ENCODE results near the gene SH3BGR. TPM values are rescaled to one million over a fixed set of nuclear protein-coding genes. Genes with fewer than 3 reads are reported as not detected.

The SH3BGR gene
- polyA plus RNA-seq, 2 donors = 4.9 TPM

GRCh38 chr21:39503123-39503762, 51.5 kb downstream of the SH3BGR start:
- H3K4me3 ChIP-seq (ENCODE audit: low read depth in 1 of 2, low read length in 2 of 2) = no peak overlapping the region
- H3K9me3 ChIP-seq (ENCODE audit: control insufficient read depth in 2 of 2, insufficient read depth in 1 of 2, low read depth in 1 of 2, low read length in 1 of 2) = no peaks in the 10 kb centered on the region
- no peaks in the 10 kb centered on the region for H3K36me3 ChIP-seq (ENCODE audit: control insufficient read depth in 2 of 2, insufficient read depth in 2 of 2, low read length in 1 of 2)
- H3K27me3 ChIP-seq (ENCODE audit: control insufficient read depth in 1 of 2, insufficient read depth in 2 of 2, low read length in 2 of 2) = no peaks in the 10 kb centered on the region
- WGBS, 2 donors = 59 to 74% methylated on average over 1 of the region's 1 CpG
- no peak overlapping the region for H3K27ac ChIP-seq (ENCODE audit: low read depth in 2 of 2, low read length in 1 of 2)
- H3K4me1 ChIP-seq (ENCODE audit: control insufficient read depth in 2 of 2, insufficient read depth in 2 of 2, low read length in 1 of 2) = no peaks in the 10 kb centered on the region

- H3K4me3 ChIP-seq (ENCODE audit: low read depth in 1 of 2, low read length in 2 of 2) = no peak overlapping the region
- H3K9me3 ChIP-seq (ENCODE audit: control insufficient read depth in 2 of 2, insufficient read depth in 1 of 2, low read depth in 1 of 2, low read length in 1 of 2) = no peaks in the 10 kb centered on the region
- no peaks in the 10 kb centered on the region for H3K4me1 ChIP-seq (ENCODE audit: control insufficient read depth in 2 of 2, insufficient read depth in 2 of 2, low read length in 1 of 2)
- WGBS, 2 donors = 61 to 81% methylated on average over 6 of the region's 6 CpGs
- H3K36me3 ChIP-seq (ENCODE audit: control insufficient read depth in 2 of 2, insufficient read depth in 2 of 2, low read length in 1 of 2) = no peaks in the 10 kb centered on the region
- H3K27me3 ChIP-seq (ENCODE audit: control insufficient read depth in 1 of 2, insufficient read depth in 2 of 2, low read length in 2 of 2) = no peaks in the 10 kb centered on the region
- H3K27ac ChIP-seq (ENCODE audit: low read depth in 2 of 2, low read length in 1 of 2) = no peak overlapping the region
Observed at GRCh38 chr21:39504230-39504629, 52.5 kb downstream of the SH3BGR start.

- WGBS, 2 donors = 88 to 94% methylated on average over 1 of the region's 1 CpG
- H3K27me3 ChIP-seq (ENCODE audit: control insufficient read depth in 1 of 2, insufficient read depth in 2 of 2, low read length in 2 of 2) = no peaks in the 10 kb centered on the region
- no peak overlapping the region for H3K27ac ChIP-seq (ENCODE audit: low read depth in 2 of 2, low read length in 1 of 2)
Observed at GRCh38 chr21:39510240-39510639, 58.5 kb downstream of the SH3BGR start.

GRCh38 chr21:39511102-39511501, 59.3 kb downstream of the SH3BGR start:
- Histone ChIP-seq H3K36me3 (ENCODE audit: control insufficient read depth in 2 of 2, insufficient read depth in 2 of 2, low read length in 1 of 2) (no peaks in the 10 kb centered on the region), H3K27me3 (ENCODE audit: control insufficient read depth in 1 of 2, insufficient read depth in 2 of 2, low read length in 2 of 2) (no peaks in the 10 kb centered on the region), H3K27ac (ENCODE audit: low read depth in 2 of 2, low read length in 1 of 2) (no peak overlapping the region), H3K4me1 (ENCODE audit: control insufficient read depth in 2 of 2, insufficient read depth in 2 of 2, low read length in 1 of 2) (no peaks in the 10 kb centered on the region), H3K9me3 (ENCODE audit: control insufficient read depth in 2 of 2, insufficient read depth in 1 of 2, low read depth in 1 of 2, low read length in 1 of 2) (no peaks in the 10 kb centered on the region), H3K4me3 (ENCODE audit: low read depth in 1 of 2, low read length in 2 of 2) (no peak overlapping the region)
- WGBS, 2 donors = 94 to 99% methylated on average over 3 of the region's 3 CpGs

More at GRCh38 chr21:39510240-39510639, 58.5 kb downstream of the SH3BGR start:
- Histone ChIP-seq H3K36me3 (ENCODE audit: control insufficient read depth in 2 of 2, insufficient read depth in 2 of 2, low read length in 1 of 2) (no peaks in the 10 kb centered on the region), H3K4me1 (ENCODE audit: control insufficient read depth in 2 of 2, insufficient read depth in 2 of 2, low read length in 1 of 2) (no peaks in the 10 kb centered on the region), H3K9me3 (ENCODE audit: control insufficient read depth in 2 of 2, insufficient read depth in 1 of 2, low read depth in 1 of 2, low read length in 1 of 2) (no peaks in the 10 kb centered on the region), H3K4me3 (ENCODE audit: low read depth in 1 of 2, low read length in 2 of 2) (no peak overlapping the region)

- Histone ChIP-seq H3K4me1 (ENCODE audit: control insufficient read depth in 2 of 2, insufficient read depth in 2 of 2, low read length in 1 of 2) (no peaks in the 10 kb centered on the region), H3K27ac (ENCODE audit: low read depth in 2 of 2, low read length in 1 of 2) (no peak overlapping the region), H3K36me3 (ENCODE audit: control insufficient read depth in 2 of 2, insufficient read depth in 2 of 2, low read length in 1 of 2) (no peaks in the 10 kb centered on the region), H3K9me3 (ENCODE audit: control insufficient read depth in 2 of 2, insufficient read depth in 1 of 2, low read depth in 1 of 2, low read length in 1 of 2) (no peaks in the 10 kb centered on the region), H3K4me3 (ENCODE audit: low read depth in 1 of 2, low read length in 2 of 2) (no peak overlapping the region), H3K27me3 (ENCODE audit: control insufficient read depth in 1 of 2, insufficient read depth in 2 of 2, low read length in 2 of 2) (no peaks in the 10 kb centered on the region)
- 85 to 90% methylated on average over 1 of the region's 1 CpG for WGBS, 2 donors
Observed at GRCh38 chr21:39513735-39514134, 62.0 kb downstream of the SH3BGR start.

GRCh38 chr21:39515684-39516472, 64.1 kb downstream of the SH3BGR start:
- no peak overlapping the region for H3K27ac ChIP-seq (ENCODE audit: low read depth in 2 of 2, low read length in 1 of 2)
- no peaks in the 10 kb centered on the region for H3K36me3 ChIP-seq (ENCODE audit: control insufficient read depth in 2 of 2, insufficient read depth in 2 of 2, low read length in 1 of 2)
- H3K9me3 ChIP-seq (ENCODE audit: control insufficient read depth in 2 of 2, insufficient read depth in 1 of 2, low read depth in 1 of 2, low read length in 1 of 2) = peaks cover 0 to 2% of the 10 kb centered on the region in 2 donors
- no peak overlapping the region for H3K4me3 ChIP-seq (ENCODE audit: low read depth in 1 of 2, low read length in 2 of 2)
- 67 to 71% methylated on average over 8 of the region's 8 CpGs for WGBS, 2 donors
- no peaks in the 10 kb centered on the region for H3K4me1 ChIP-seq (ENCODE audit: control insufficient read depth in 2 of 2, insufficient read depth in 2 of 2, low read length in 1 of 2)
- H3K27me3 ChIP-seq (ENCODE audit: control insufficient read depth in 1 of 2, insufficient read depth in 2 of 2, low read length in 2 of 2) = no peaks in the 10 kb centered on the region

GRCh38 chr21:39518055-39518846, 66.5 kb downstream of the SH3BGR start:
- no peaks in the 10 kb centered on the region for H3K27me3 ChIP-seq (ENCODE audit: control insufficient read depth in 1 of 2, insufficient read depth in 2 of 2, low read length in 2 of 2)
- 24 to 26% methylated on average over 13 of the region's 13 CpGs for WGBS, 2 donors
- H3K36me3 ChIP-seq (ENCODE audit: control insufficient read depth in 2 of 2, insufficient read depth in 2 of 2, low read length in 1 of 2) = no peaks in the 10 kb centered on the region
- no peak overlapping the region for H3K4me3 ChIP-seq (ENCODE audit: low read depth in 1 of 2, low read length in 2 of 2)
- peaks cover 0 to 2% of the 10 kb centered on the region in 2 donors for H3K9me3 ChIP-seq (ENCODE audit: control insufficient read depth in 2 of 2, insufficient read depth in 1 of 2, low read depth in 1 of 2, low read length in 1 of 2)
- no peak overlapping the region for H3K27ac ChIP-seq (ENCODE audit: low read depth in 2 of 2, low read length in 1 of 2)
- H3K4me1 ChIP-seq (ENCODE audit: control insufficient read depth in 2 of 2, insufficient read depth in 2 of 2, low read length in 1 of 2) = no peaks in the 10 kb centered on the region

GRCh38 chr21:39518847-39519210, 67.1 kb downstream of the SH3BGR start:
- no peaks in the 10 kb centered on the region for H3K27me3 ChIP-seq (ENCODE audit: control insufficient read depth in 1 of 2, insufficient read depth in 2 of 2, low read length in 2 of 2)
- 38 to 39% methylated on average over 5 of the region's 5 CpGs for WGBS, 2 donors

GRCh38 chr21:39519835-39520234, 68.1 kb downstream of the SH3BGR start:
- no peaks in the 10 kb centered on the region for H3K4me1 ChIP-seq (ENCODE audit: control insufficient read depth in 2 of 2, insufficient read depth in 2 of 2, low read length in 1 of 2)
- H3K27me3 ChIP-seq (ENCODE audit: control insufficient read depth in 1 of 2, insufficient read depth in 2 of 2, low read length in 2 of 2) = no peaks in the 10 kb centered on the region
- no peaks in the 10 kb centered on the region for H3K36me3 ChIP-seq (ENCODE audit: control insufficient read depth in 2 of 2, insufficient read depth in 2 of 2, low read length in 1 of 2)
- peaks cover 0 to 2% of the 10 kb centered on the region in 2 donors for H3K9me3 ChIP-seq (ENCODE audit: control insufficient read depth in 2 of 2, insufficient read depth in 1 of 2, low read depth in 1 of 2, low read length in 1 of 2)
- WGBS, 2 donors = 88 to 89% methylated on average over 8 of the region's 8 CpGs
- H3K27ac ChIP-seq (ENCODE audit: low read depth in 2 of 2, low read length in 1 of 2) = no peak overlapping the region
- H3K4me3 ChIP-seq (ENCODE audit: low read depth in 1 of 2, low read length in 2 of 2) = no peak overlapping the region

More at GRCh38 chr21:39518847-39519210, 67.1 kb downstream of the SH3BGR start:
- no peak overlapping the region for H3K27ac ChIP-seq (ENCODE audit: low read depth in 2 of 2, low read length in 1 of 2)
- no peaks in the 10 kb centered on the region for H3K36me3 ChIP-seq (ENCODE audit: control insufficient read depth in 2 of 2, insufficient read depth in 2 of 2, low read length in 1 of 2)
- H3K9me3 ChIP-seq (ENCODE audit: control insufficient read depth in 2 of 2, insufficient read depth in 1 of 2, low read depth in 1 of 2, low read length in 1 of 2) = peaks cover 0 to 2% of the 10 kb centered on the region in 2 donors
- H3K4me1 ChIP-seq (ENCODE audit: control insufficient read depth in 2 of 2, insufficient read depth in 2 of 2, low read length in 1 of 2) = no peaks in the 10 kb centered on the region
- no peak overlapping the region for H3K4me3 ChIP-seq (ENCODE audit: low read depth in 1 of 2, low read length in 2 of 2)

Data from esophagus (tissue), 2 donors.